ENCODE results near the gene TRABD2A. TPM values are rescaled to one million over a fixed set of nuclear protein-coding genes. Genes with fewer than 3 reads are reported as not detected.

TRABD2A gene
- total RNA-seq, 1 donor from 2014 or later: 0.56 TPM

DNA sequence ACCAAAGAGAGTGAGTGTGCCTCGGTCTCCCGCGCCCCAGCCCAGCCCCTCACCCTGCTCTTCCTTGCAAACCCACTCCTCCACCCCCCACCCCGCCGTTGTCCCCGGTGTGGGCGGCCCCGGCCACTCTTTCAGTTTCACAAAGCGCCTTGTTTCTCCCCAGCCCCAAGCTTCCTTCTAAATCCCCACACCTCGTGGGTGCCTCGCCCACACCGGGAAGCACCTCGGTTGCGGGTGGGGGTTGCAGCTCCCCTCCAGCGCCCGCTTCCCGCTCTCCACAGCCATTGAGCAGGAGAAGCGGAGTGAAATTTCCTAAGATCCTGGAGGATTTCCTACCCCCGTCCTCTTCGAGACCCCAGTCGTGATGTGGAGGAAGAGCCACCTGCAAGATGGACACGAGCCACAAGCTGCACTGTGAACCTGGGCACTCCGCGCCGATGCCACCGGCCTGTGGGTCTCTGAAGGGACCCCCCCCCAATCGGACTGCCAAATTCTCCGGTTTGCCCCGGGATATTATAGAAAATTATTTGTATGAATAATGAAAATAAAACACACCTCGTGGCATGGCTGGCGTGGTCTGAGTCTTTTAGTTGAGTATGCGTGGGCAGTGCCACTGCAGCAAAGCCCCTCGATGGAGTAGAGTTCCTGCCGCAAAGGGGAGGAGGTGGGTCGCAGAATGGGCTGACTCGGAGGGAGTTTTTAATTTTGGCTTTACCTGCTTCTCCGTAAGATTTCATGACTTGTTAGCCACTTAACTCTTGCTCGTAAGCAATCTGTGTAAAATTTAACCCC lies 25.4 kb upstream of the TRABD2A start:
- ATAC-seq (ENCODE audit: poor library complexity): peak; percentile 13
- DNase-seq: peak; percentile 69
- intact Hi-C loops (cut with DNase I): no loop called here

DNA sequence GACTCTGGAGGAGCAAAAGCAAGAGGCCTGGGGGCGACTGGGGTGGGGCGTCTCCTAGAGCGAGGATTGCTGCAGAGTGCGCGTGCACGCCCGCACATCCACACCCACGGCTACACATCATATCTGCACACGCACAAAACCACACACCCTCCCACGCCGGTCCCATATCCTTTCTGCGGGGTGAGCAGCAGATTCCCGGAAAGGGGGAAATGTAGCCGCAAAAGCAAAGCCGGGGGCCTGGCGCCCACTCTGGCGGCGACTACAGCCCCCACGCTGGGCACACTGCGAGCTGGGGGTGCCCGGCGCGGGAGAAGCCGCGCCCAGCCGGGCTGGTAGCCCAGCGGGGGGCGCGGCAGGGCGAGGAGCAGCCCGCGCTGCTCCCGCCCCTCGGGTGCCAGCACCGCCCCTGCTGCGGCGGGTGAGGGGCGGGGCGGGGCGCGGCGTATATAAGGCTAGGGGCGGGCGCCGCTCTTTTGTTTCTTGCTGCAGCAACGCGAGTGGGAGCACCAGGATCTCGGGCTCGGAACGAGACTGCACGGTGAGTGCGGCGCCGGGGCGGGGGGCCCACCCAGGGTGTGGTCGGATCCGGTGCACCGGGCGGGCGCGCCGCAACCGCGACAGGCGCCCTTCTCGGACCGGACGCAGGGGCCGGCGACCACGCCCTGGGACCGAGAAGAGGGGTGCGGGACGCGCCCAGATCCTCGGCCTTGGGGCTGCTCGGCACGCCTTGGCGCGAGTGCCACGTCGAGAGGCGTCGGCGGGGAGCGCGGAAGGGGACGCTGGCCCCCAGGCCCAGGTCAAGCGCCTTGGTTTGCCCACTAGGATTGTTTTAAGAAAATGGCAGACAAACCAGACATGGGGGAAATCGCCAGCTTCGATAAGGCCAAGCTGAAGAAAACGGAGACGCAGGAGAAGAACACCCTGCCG lies 24.6 kb upstream of the TRABD2A start, which contains the start of gene TMSB10:
Gene TMSB10, plus strand, starts transcription at position 476 of the 927 bp plus-strand sequence.
- ATAC-seq (ENCODE audit: poor library complexity) (peak; percentile 93), DNase-seq (peak; percentile 92)
- intact Hi-C loops (cut with DNase I): no loop called here

DNA sequence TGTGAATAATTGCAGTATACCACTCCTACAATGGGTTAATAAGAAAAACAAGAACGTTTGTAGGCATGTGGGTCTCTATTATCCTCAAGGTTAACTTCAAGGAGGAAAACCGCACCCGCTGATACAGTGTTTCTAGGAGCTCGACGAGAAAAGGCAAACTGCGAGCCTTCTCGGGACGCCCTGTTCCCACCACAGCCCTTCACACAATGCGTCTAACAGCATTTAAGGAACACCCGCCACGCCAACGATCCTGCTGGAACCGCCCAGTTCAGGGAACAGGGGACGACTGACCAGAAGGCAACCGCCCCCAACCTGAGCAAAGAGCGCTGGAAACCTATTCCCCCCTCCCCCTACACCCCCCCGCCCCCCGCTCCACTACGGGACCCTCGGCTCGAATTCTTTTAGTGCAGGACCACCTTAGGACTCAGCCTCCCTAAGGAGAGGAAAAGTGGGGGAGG lies 23.9 kb upstream of the TRABD2A start:
- DNase-seq: peak; percentile 90
- ATAC-seq (ENCODE audit: poor library complexity): peak; percentile 67
- intact Hi-C loops (cut with DNase I): no loop called here

DNA sequence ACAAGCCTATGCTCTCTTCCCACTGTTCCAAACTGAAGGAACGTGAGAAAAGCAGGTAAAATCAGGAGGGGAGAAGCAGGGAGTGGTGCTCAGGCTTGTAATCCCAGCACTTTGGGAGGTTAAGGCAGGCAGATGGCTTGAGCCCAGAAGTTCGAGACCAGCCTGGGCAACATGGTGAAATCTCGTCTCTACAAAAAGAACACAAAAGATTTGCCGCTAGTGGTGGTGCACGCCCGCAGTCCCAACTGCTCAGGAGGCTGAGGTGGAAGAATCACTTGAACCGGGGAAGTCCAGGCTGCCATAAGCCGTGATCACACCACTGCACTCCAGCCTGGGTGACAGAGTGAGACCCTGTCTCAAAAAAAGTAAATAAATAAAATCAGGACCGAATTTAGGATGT lies 23.3 kb upstream of the TRABD2A start:
- intact Hi-C loops (cut with DNase I): no loop called here
- DNase-seq: no peak
- ATAC-seq (ENCODE audit: poor library complexity): no peak

DNA sequence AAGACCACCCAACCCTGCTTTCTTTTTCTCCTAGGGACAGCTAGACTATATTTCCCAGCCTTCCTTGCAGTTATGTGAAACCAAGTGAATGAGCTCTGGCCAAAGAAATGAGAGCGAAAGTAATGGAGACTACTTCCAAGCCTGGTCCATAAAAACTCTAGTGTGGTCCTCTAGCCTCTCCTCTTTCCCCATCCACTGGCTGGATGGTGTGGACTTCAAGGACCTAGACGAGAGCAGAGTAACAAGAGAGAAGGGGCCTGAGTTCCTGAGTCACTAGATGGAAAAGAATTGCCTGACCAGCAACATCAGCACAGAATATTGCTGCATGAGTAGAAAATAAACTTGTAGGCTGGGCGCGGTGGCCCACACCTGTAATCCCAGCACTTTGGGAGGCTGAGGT lies 21.6 kb upstream of the TRABD2A start:
- intact Hi-C loops (cut with DNase I): no loop called here
- no peak for ATAC-seq (ENCODE audit: poor library complexity)
- no peak for DNase-seq

DNA sequence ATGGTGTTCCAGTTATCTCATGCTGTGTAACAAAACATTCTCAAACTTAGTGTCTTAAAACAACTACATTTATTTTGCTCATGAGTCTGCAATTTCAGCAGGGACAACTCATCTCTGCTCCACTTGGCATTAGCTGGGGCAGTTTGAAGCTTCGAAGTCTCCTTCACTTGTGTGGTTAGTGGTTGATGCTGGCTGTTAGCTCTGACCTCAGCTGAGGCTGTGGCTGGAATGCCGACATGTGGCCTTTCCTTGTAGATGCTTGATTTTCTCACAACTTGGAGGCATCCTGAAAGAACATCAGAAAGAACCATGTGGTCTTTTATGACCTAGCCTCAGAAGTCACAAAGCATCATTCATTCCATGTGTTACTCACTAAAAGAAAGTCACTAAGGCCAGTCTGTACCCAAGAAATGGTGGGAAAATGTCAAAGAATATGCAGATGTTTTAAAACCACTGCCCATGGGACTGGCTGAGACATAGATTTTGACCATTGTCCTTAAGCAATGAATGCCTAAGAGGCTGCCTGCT lies 20.8 kb upstream of the TRABD2A start:
- intact Hi-C loops (cut with DNase I): no loop called here
- ATAC-seq (ENCODE audit: poor library complexity) (no peak), DNase-seq (no peak)

DNA sequence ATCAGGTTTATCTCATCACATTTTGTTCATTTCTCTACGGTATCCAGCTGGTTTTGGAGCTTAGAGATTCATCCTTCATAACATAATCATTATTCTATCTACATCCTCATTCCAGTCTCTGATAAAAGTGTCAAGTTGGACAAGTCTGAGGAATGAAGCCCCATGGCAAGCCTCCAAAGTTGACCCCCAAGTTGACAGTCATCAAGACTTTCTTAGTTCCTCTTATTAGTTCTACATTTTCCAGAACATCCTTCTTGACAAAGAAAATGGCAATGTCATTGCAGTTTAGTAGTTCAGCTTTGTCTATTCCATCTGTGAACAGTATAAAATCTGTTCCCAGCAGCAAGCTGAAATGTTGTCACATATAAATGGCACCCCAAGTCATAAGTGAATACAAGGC lies 20.1 kb upstream of the TRABD2A start:
- DNase-seq (no peak), ATAC-seq (ENCODE audit: poor library complexity) (no peak)
- intact Hi-C loops (cut with DNase I): no loop called here

DNA sequence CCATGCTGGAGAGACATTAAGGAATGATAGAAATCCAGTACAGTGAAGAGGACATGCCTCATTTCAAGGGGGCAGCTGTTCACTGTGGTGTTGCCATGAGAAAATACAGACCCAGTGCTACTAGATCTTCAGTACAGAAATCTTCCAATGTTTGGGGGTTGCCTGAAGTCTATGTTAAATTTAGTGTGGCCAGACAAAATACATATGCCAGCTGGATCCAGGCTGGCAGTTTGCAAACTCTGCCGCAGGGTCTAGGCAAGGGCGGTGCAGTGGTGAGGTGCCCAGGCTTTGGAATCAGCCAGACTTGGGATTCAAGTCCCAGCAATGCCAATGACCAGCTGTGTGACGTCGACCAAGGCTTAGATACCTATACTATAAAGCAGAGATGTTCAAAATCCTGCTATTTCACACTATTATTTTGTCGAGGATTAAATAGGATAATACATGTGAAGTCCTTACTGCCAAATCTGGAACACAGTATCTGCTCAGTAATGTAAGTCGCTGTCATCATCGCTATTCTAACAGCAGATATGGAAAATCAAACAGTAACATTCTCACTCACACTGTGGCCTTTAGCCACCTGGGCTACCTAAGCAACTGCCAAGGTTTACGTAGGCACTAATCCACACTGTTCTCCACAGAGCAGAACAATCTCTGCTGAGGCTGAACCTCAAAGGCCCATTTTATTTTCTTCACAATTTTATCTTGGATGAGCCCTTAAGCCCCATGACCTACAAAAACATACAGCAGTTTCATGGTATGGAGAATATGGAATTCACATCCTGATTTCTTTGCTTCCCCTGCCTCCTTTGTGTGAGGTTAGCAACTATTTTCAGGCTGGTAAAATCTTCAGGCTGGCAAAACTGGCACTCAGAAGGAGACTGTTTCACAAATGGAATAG lies 18.7 kb upstream of the TRABD2A start:
- DNase-seq (no peak), ATAC-seq (ENCODE audit: poor library complexity) (no peak)
- intact Hi-C loops (cut with DNase I): no loop called here

DNA sequence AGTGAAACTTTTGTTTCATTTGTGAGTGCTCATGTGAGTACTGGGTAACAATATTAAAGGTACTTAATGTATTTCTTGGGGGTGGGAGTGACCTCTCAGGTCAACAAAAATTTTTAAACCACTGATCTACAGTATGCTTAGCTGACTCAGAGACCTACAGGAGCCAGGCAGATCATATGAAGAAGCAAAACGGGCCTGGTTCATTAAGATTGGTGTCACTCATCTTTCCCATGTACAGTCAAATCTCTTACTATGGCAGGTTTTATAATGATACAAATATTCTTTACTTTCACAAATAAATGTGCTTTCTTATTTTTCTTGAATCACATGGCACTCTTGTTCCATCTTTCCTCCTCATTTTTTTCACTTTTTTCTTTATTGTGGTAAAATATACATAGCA lies 16.9 kb upstream of the TRABD2A start:
- DNase-seq: no peak
- no peak for ATAC-seq (ENCODE audit: poor library complexity)
- intact Hi-C loops (cut with DNase I): no loop called here

DNA sequence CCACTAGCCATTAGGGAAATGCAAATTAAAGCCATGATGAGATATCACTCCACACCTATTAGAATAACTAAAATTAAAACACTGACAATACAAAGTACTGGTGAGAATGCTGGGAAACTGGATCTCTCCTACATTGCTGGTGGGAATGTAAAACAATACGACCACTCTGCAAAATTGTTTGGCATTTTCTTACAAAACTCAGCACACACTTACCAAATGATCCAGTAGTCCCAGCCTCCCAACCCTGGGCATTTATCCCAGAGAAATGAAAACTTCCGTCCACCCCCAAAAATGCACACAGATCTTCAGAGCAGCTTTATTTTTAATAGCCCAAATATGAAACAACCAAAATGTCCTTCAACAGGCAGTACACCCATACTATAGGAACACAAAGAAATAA lies 15.7 kb upstream of the TRABD2A start:
- DNase-seq: no peak
- no peak for ATAC-seq (ENCODE audit: poor library complexity)
- intact Hi-C loops (cut with DNase I): no loop called here

DNA sequence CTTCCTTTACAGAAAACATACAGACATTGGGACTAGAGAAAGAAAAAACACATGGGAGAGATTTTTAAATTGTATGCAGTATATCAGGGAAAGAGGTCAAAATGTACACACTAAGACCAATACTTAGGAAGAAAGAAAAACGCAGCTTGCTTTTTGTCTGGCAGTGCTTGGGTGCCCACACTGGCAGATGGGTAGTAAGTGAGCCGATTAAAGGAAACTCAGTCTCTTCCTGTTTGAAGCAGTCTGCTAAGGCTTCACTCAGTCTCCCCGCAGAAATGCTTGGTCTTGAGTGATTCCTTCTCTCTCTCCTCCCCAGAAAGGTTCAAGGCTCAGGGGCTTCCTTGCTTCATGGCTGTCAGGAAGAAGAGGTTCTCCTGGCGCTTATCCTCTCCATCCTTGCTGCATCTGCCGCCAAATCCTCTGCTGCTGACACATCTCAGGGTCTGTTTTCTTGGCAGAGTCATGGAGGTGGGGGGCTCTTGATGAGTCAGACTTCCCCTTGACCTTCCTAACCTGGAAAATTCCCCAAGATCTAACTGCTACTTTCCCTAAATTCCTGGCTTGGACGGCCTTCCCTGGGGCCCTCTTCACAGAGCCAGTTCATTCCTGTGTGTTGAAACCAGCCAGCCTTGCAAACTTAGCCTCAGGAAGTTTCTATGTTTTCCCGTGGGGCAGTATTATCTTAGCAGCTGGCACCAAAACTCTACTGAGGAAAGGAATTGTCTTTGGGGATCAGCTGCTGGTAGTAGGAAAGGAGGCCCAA lies 14.1 kb upstream of the TRABD2A start:
- DNase-seq (no peak), ATAC-seq (ENCODE audit: poor library complexity) (peak; percentile 11)
- intact Hi-C loops (cut with DNase I): no loop called here

DNA sequence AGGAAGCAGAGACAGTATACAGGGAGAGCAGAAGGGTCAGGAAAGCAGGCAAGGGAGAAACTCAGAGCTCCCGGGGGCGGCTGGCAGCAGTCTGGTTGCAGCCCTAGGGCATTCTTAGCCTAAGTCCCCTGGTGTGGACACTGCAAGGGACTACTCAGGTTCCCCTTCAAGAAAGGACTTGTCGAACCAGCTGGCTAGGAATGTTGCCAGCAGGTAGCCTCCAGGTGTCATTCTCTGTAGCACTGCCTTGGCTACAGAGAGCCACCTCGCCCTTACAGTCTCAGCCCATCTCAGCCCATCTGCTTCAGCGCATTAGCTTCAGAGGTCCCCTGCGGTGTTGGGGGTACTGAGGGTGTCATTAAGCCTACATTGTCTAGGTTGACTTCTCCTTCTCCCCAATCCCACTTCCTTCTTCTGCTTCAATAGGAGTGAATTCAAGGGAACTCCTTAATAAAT lies 13.3 kb upstream of the TRABD2A start:
- intact Hi-C loops (cut with DNase I): no loop called here
- ATAC-seq (ENCODE audit: poor library complexity): no peak
- no peak for DNase-seq

DNA sequence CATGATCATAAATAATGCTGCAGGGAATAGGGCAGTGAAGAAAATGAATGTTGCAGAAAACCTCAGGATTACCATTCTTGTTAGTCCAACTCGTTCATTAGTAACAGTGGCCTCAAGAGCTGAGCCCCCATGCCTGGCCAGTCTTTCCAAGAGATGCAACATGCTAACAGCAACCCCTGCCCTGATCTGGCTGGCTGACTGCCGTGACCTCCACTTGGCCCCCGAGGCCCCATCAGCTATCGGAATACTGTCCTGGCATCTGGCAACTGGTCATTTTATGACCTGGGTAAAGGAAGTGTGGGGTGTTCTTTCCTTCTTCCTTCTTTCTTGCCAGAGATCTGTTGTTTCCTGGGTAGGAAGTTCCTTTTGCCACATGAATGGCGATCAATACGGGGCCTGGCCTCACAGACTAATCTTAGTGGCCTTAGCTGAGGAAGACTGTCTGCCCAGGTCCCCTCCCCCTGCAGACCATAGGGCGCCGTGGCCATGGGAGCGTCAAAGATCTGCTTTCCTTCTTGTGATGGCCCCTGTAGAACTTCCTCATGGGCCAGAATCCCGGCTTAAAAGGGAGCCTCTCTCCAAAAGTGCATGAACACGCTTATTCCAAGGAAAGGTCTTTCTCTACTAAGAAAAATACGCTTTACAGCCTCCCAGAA lies 10.6 kb upstream of the TRABD2A start:
- DNase-seq: no peak
- ATAC-seq (ENCODE audit: poor library complexity): no peak
- intact Hi-C loops (cut with DNase I): no loop called here

DNA sequence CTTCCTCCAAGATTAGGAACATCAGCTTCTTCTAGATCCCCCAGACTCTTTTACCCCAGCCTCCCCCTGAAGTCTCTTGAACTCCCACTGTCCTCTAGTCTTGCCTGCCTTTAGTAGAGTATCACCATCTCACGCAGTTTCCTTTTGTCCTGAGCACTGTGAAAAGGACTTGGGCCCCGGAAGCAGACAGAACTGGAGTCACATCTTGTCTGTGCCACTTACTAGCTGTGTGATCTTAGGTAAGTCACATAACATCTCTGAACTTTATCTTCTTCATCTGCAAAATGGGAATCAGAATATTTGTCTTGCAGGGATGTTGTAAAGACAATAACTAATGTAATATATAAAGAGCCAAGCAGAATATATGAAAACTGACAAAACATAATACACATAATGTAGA lies 8.4 kb upstream of the TRABD2A start:
- no peak for DNase-seq
- intact Hi-C loops (cut with DNase I): no loop called here

DNA sequence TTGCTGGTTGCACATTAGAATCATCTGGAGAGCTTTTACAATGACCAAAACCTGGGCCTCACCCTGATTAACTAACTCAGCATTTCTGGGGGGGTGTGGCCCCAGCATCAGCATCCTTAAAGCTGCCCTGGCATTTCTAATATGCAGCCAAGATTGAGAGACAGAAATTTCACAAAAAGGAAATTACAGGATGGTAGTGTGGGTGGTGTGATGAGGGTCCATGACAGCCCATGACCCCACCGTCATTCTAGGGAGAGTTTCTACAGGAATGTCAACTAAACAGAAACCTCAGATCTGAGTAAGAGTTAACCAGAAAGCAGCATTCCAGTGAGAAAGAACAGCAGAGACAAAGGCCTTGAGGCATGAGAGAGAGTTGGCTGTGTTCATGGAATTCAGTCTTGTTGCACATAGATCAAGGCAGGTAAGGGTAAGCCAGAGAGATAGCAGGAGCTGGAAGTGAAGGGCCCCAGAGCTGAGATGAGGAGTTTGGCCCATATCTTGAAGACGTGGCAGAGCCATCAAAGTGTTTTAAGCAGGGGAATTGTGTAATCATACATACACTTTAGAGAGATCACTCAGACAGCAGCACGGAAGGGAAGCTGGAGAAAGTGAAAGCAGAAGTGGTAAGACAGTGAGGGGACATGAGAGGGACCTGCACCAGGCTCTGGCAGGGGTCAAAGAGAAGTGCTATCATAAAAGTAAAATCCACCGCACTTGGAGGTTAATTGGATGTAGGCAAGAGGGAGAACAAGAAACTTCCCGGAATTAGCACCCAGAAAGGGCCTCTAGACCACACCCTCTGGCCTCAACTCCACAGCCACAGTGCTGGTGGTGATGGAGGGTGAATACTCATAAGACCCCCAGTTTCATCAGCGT lies 7.8 kb upstream of the TRABD2A start:
- no peak for DNase-seq
- peak; percentile 86 for ATAC-seq (ENCODE audit: poor library complexity)
- intact Hi-C loops (cut with DNase I): no loop called here

More for the DNA sequence above, 8.4 kb upstream of the TRABD2A start:
- no peak for ATAC-seq (ENCODE audit: poor library complexity)

DNA sequence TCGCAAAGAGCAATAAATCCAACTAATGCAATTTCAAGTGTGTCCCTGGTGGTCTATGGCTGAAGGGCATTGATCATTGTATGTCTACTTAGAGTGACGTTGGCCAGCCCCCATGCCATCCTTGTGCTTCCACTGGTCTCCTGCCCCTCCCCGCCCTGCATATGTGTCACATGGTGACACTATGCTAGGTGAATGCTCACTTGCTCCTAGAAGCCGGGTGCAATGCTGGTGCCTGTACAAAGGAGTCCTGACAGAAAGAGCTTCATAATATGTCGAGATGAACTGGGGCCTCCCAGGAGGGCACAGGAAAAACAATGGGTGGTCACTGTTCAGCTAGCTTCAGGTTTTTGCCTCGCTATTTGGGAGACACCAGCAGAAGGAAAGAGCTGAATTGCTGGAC lies 5.9 kb upstream of the TRABD2A start:
- intact Hi-C loops (cut with DNase I): no loop called here
- ATAC-seq (ENCODE audit: poor library complexity): no peak
- no peak for DNase-seq
